GM21381 (cell line): Measurements from ENCODE around the gene TSR3.

ENCODE experiments used
- ATAC-seq: cut with Tn5 transposase; IDR thresholded peaks from one replicate; pipeline ENCODE4 v1.9.1; 2021; ENCODE audit warnings: mild to moderate bottlenecking, moderate library complexity; ENCODE audit not compliant: unreplicated experiment

The TSR3 gene

DNA sequence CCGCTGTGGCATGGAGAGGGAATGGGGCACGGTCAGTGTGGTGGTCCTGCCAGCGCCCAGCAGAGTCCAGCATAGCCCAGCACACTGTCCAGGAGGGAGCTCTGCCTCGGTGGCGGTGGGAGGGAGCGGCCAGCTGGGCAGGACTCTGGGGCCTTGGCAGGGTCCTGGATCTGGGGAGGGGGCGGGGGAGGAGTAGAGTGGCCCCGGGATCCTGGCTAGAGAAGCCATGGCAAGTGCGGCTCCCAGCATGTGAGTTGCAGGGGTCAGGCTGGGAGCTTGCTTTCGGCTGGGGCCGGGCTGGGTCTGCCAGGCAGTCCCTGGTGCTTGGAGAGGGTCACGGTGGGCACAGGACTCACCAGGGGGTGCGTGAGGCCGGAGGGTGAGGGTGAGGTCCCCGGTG, 3.9 kb upstream of the TSR3 start:
- no peak for ATAC-seq

DNA sequence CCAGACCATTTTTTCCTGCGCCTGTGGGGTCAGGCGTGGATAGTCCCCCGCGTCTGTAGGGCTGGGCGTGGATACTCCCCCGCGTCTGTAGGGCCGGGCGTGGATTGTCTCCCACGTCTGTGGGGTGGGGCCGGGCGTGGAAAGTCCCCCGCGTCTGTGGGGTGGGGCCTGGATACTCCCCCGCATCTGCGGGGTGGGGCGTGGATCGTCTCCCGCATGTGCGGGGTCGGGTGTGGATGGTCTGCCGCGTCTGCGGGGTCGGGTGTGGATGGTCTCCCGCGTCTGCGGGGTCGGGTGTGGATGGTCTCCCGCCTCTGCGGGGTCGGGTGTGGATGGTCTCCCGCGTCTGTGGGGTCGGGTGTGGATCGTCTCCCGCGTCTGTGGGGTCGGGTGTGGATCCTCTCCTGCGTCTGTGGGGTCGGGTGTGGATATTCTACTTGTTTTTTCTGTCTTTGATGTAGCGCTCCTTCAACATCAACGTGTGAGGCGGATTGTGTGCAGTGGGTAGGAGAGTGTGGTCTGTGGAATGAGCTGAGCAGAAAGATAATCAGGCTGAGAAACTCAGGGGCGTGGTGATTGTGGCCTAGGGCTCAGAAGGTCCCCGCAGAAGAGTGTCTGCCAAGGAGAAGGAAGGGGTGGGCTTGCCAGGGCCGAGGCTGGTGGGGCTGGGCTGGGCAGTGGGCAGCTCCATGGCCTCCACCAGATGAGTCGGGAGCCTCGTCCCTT, 3.3 kb upstream of the TSR3 start:
- no peak for ATAC-seq

DNA sequence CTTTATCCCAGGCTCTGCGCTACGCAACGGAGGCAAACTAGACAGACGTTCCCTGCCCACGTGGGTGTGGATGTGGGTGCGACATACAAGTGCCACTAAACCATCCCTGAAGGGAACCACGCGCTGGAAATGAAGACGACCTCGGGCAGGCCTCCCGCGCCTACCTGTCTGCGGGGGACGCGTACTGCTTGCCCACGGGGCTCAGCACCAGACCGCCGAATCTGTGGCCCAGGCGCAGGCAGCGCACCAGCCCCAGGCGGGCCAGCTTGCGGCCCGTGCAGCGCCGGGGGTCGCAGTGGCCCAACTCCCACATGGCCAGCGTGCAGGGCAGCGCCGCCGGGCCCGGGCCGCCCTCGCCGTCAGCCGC, 480 bp downstream of the TSR3 start:
- ATAC-seq, result peak; percentile 12

DNA sequence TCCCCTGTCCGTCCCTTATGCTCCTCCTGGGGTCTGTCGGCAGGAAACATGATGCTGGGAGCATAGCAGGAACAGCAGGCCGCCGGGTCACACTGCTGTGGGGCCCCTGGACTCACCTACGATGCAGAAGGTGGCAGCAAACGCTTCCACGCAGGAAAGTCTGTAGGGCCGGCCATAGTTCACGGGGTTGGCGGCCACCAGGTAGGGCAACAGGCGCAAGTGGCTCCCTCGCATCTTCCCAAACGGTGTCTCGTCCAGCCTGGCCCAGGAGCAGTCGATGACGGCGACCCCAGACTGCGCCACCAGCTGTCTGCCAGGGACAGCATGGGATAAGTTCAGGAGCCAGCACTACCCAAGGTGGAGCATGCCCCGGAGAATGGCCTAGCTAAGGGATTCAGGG, 987 bp downstream of the TSR3 start:
- no peak for ATAC-seq

DNA sequence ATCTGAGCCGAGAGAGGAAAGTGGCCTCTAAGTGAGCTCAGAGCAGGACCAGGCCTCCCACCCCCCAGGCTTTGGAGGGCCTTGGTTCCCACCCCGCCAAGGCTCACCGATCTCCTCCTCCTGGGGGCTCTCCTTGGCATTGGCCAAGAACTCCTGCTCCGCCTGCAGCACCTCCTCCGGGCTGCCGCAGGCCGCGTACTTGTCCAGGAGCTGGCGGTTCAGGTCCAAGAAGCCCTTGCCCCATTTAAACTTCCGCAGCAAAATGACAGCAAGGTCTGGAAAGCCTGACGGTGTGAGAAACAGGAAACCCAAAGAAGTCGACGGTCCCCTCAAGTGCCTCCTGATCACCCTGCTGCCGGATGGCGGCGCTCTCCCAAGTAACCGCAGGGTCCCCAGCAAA, 1.7 kb downstream of the TSR3 start:
- no peak for ATAC-seq

DNA sequence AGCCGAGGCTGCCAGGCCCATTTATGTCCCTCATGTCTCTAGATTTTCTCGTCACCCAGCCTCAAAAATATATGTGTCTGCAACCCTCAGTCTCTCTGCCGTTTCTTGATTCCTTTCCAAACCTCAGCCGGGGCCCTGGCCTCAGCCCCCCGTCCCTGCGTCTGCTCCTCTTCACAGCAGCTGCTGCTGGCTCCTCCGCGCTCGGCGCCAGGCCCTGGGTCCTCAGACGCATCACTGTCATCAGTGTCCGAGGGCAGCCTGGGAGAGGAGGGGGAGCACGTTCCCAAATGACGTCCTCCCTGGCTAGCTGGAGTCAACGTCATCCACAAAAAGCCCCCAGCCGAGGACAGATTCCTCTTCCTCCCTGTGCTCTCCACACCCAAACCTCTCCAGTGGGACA, 2.3 kb downstream of the TSR3 start:
- ATAC-seq, result no peak

DNA sequence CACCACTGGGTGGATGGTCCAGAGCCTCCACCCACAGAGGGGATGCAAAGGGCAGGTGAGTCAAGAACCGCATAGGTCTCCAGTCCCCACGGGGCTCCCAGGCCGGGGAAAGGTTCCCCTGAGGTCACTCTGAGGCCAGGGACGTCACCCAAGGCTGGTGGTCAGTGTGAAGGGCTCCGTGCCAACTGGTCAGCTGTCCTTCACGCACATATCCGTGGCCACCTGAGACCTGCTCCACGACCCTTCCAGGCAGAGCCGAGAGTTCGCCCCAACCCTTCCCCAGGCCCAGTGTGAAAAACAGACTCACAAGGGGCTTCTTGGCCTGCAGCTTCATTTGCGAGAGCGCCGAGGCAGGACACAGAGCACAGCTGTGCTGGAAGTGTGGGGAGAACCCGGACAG, 2.8 kb downstream of the TSR3 start:
- ATAC-seq, result no peak

DNA sequence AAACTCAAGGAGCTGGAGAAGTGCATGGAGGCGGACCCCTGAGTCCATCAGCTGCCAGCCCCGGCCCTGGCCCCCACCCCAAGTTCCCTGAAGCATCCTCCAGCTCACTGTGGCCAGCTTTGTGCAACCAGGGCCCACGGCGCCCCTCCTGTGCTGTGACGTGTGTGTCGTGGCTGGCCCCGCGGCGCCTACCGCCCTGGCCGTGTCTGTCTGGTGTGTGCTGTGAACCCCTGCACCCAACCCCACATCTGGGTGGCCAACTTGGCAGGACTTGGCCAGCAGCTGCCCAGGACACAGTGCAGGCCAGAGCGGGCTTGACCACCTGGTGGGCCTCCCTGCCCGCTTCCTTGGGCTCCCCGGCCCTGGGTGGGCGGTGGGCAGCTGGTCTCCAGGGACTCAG, 3.2 kb downstream of the TSR3 start:
- no peak for ATAC-seq

DNA sequence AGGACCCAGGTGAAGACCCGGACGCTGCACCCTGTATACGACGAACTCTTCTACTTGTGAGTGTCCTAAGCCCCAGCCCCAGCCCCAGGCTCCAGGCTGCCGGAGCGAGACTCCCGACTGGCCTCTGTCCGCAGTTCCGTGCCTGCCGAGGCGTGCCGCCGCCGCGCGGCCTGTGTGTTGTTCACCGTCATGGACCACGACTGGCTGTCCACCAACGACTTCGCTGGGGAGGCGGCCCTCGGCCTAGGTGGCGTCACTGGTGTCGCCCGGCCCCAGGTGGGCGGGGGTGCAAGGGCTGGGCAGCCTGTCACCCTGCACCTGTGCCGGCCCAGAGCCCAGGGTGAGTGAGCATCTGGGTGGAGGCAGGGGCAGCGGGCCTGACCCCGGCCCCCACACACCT, 3.7 kb downstream of the TSR3 start:
- no peak for ATAC-seq

DNA sequence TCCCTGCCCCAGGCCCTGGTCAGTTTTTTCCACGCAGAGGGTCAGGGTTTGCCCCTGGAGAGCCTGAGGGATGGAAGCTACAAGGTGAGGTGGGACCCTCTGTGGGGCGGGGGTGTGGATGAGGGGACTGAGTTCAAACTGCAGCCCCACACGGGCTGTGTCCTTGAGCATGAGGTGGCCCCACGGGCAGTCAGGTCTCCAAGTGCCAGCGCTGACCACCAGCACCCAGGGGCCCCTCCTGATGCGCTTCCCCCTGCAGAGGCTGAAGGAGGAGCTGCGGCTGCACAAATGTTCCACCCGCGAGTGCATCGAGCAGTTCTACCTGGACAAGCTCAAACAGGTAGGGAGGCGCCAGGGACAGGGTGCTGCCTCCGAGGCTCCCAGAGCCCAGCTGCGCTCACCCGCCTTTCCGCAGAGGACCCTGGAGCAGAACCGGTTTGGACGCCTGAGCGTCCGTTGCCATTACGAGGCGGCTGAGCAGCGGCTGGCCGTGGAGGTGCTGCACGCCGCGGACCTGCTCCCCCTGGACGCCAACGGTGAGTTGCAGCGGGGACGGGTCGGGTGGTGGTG, 4.3 kb downstream of the TSR3 start:
- no peak for ATAC-seq

DNA sequence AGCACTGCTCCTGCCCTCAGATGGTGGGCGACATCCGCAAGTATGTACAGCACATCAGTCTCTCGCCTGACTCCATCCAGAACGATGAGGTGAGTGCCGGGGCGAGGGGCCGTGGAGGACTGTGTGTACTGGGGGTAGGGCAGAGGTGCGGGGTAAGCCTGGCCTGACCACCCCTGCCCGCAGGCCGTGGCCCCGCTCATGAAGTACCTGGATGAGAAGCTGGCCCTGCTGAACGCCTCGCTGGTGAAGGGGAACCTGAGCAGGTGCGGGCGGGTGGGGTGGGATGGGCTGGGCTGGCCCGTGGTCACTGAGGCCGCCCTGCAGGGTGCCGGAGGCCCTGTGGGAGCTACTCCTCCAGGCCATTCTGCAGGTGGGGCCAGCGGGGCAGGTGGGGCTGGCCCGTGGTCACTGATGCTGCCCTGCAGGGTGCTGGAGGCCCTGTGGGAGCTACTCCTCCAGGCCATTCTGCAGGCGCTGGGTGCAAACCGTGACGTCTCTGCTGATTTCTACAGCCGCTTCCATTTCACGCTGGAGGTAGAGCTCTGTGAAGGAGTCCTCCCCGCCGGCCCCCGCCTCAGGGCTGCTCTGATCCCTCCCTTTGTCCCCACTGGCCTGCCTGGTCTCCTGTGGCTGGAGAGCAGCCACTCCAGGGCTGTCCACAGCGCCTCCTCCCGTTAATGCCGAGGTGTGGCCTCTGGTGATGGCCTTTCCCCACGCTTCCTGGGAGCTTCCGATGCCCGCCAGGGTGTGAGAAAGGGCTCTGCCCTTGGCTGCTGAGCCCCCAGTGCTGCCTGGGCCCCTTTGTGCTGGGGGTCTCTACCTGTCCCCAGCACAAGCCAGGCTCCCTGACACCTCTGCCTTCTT, 5.0 kb downstream of the TSR3 start:
- ATAC-seq, result no peak

DNA sequence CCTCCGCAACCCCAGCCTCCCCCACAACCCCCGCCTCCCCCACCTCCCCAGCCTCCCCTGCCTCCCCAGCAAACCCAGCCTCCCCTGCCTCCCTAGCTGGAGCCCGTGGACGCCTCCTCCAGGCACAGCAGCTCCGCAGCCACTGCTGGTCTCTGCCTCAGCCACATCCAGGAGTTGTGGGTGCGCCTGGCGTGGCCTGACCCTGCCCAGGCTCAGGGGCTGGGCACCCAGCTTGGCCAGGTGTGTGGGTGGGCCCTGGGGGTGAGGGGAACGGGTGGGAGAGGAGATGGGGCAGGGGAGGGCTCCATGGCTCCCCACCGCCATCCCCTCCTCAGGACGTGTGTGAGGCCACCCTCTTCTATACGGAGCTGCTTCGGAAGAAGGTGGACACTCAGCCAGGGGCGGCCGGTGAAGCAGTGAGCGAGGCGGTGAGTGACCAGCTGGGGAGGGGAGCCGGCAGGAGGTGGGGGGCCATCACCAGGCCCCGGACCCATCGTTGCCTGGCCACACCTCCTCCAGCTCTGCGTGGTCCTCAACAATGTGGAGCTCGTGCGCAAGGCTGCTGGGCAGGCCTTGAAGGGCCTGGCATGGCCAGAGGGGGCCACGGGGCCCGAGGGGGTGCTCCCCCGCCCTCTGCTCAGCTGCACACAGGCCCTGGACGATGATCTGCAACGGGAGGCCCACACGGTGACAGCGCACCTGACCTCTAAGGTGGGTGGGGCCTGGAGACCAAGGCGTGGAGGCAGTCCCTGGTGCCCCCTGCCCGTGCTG, 5.8 kb downstream of the TSR3 start:
- ATAC-seq, result no peak

DNA sequence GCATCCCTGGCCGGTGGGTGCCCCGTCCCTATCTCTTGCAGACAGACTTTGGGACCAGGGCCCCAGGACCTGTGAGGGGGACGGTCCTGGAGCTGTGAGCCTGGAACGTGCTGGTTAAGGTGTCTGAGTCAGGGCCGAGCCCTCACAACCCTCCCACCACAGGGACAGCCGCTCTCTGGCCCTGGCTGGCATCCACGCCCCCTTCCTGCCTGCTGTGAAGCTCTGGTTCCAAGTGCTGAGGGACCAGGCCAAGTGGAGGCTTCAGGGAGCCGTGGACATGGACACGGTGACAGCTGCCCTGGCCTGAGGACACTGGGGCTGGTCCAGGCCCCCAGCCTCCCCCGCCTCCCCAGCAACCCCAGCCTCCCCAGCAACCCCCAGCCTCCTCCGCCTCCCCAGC, 6.6 kb downstream of the TSR3 start:
- no peak for ATAC-seq

DNA sequence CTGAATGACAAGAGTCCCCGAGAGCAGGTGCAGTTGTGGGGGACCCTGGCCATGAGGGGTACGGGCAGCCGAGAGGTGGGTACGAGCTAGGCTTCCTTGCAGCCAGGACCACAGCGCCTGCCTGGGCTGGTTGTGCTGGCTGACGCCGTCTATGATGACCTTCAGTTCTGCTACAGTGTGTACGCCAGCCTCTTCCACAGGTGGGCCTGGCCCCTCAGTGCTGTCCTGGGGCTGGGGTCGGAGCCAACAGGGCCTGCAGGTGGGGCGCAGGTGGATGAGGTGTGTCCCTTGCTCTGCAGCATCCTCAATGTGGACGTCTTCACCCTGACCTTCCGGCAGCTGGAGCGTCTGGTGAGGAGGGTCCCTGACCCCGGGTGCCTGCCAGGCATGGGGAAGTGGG, 7.2 kb downstream of the TSR3 start:
- ATAC-seq, result no peak

DNA sequence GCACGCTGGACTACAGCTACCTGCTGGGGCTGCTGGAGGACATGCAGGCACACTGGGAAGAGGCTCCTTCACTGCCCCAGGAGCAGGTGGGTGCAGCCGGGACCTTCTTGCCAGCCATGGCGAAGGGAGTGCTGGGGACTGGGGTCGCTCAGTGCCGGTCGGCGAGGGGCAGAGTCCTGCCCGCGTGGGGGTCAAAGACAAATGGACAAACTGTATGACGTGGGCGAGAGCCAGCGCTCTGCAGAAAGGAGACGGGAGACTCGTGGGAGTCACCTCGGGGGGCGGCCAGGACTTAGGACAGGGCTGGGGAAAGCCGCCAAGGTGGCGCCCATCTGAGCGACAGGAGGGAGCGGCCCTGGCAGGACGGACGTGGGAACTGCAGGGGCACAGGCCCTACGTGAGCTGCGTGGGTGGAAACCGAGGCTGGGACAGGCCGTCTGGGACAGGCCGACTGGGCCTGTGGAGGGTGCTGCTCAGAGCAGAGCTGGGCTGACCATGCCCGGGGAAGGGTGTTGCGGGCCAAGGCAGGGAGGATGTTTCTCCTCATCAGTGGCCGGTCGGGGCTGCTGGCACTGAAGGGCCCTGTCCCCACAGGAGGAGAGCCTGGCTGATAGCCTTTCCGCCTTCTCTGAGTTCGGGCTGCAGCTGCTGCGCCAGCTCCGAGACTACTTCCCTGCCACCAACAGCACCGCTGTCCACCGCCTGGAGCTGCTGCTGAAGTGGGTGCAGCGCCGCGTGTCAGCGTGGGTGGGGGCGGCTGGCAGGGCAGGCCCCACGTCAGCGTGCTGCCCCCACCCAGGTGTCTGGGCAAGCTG, 8.0 kb downstream of the TSR3 start:
- ATAC-seq, result no peak

DNA sequence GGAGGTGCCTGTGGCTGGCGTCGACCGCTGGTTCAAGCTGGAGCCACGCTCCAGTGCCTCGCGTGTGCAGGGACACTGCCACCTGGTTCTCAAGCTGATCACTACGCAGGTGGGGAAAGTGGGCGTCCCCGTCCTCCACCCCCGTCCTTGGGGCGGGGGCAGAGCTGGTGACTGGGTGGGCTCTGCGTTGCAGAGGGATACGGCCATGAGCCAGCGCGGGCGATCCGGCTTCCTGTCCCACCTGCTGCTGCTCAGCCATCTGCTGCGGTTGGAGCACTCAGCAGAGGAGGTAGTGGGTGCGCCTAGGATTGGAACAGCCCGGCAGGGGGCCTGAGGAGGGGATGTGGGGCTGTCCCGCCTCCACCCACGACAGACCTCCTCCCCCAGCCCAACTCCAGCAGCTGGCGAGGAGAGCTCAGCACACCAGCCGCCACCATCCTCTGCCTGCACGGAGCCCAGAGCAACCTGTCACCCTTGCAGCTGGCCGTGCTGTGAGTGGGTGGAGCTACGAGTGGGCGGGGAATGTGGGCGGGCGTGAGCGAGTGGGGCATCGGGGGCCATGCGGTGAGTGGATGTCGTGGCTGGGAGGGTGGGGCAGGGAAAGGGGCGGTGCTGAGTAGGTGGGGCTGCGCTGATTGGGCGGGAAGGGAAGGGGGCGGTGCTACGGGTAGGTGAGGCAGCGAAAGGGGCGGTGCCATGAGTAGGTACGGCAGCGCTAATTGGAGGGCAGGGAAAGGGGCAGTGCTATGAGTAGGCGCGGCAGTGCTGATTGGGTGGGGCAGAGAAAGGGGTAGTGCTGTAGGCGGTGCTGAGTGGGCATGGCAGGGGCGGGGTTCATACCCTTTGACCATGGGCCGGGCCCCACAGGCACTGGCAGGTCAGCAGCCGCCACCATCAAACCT, 8.9 kb downstream of the TSR3 start:
- ATAC-seq, result peak; percentile 84

DNA sequence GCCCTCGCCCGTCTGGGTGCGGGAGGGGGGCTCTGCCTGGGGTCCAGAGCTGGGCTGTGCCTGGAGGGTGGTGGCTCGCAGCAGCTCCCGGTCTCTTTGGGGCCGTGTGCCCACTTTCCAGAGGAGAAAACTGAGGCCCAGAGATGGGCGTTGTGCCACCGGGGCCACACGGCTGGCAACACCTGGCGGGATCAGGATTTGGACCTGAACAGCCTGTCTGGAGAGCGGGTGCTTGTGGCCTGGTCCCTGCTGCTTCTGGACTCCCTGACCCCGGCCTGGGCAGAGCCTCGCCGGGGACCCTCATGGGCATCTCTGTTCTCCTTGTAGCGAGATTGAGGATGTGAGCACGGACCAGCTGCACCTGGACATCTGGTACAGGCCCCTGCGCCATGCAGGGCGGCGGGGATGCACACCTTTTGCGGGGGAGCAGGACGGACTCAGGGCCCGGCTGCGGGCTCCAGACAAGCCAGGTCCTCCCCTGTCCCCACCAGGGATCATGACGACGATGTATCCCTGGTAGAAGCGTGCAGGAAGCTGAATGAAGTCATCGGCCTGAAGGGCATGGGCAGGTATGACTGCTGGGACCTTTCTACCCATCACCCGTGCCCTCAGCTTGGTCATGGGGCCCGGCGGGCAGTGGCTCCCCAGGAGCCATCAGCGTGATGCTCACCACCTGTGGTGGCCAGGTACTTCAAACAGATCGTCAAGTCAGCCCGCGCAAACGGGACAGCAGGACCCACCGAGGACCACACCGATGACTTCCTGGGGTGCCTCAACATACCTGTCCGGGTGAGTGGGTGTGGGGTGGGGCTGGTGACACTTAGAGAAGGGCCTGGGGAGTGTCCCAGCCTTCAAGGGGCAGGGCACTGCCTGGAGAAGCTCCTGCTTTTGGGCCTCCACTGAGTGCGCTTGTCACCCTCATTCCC, 9.9 kb downstream of the TSR3 start:
- ATAC-seq, result no peak

DNA sequence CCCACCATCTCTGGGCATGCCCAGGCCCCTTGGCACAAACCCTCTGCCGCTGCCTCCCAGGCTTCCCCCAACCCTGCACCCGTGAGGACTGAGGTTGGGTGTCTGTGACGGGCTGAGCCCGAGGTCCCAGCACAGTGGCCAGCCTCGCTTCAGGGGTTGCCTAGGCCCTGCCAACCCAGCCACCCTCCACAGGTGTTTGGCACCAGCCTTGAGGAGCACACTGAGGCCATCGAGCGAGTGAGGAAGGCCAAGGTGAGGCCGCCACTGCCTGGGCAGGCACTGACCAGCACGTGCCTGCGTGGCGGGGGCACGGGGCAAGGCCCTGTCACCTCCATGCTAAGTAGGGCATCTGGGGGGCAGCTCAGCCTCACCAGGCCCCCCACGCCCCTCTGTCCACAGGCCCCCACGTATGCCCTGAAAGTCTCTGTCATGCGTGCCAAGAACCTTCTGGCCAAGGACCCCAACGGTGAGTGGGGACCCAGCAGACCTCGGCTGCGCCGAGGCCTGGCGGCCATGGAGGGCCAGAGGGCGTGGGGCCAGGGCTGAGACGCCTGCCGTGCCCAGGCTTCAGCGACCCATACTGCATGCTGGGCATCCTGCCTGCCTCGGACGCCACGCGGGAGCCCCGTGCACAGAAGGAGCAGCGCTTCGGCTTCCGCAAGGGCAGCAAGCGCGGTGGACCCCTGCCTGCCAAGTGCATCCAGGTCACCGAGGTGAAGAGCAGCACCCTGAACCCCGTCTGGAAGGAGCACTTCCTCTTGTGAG, 10.8 kb downstream of the TSR3 start:
- no peak for ATAC-seq
